Measurements from ENCODE around the gene ULK1. TPM values are rescaled to one million over a fixed set of nuclear protein-coding genes. Genes with fewer than 3 reads are reported as not detected.
A peak's percentile ranks its signal among the peaks of the same experiment; 100 is the strongest.

Gene ULK1
- total and polyA plus RNA-seq, 2 experiments from 2014 or later = 4.0 to 6.9 TPM

DNA sequence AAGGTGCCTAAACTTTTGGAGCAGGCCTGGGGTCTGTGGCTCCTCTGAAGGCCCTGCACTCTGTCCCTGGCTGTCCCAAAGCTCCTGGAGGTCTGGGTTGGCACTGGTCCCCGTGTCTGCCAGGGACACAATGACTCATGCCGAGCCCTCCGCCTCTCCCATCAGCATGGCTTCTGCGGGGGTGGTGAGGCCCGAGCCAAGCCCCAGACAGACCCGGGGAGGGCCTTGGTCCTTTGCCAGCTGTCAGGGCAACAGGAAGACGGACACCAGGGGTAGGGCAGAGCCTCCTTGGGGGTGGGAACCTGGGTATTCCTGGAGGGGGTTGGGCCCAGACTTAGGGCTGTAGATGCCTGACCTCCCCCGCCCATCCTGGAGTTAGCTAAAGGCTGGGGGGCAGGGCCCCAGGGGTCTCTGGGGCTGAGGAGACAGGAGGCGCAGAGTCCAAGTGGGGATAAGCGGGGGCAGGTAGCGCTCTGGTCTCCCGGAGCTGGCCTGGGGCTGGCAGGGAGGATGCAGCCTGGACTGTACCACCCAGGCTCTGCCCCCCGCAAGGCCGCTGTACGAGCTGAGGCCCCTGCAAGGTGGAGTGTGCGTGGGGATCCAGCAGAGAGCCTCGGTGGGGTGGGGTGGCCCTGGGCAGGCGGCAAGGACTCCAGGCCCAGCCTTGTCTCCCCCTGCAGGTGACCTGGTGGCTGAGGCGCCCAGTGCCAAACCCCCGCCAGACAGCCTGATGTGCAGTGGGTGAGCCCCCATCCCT, 18.3 kb downstream of the ULK1 start:
- no peak overlapping the region for H2AFZ ChIP-seq
- in situ Hi-C loops (cut with MboI) = no loop called here
- H3K4me1 ChIP-seq (ENCODE audit: insufficient read depth) = peaks cover 8% of the 10 kb centered on the region; the same call in 1 of the 2 replicates
- no peak for TF ChIP-seq EZH2 (IDR thresholded peaks at IDR 0.05; ENCODE audit: insufficient read depth, poor library complexity, severe bottlenecking)
- TF ChIP-seq EZH2phosphoT487 (IDR thresholded peaks at IDR 0.05; ENCODE audit: insufficient read depth, low read depth) = no peak
- no peaks in the 10 kb centered on the region for H3K9me2 ChIP-seq (ENCODE audit: insufficient read depth)
- H4K20me1 ChIP-seq (ENCODE audit: insufficient read depth) = no peaks in the 10 kb centered on the region
- DNase-seq = peak; percentile 93
- no peaks in the 10 kb centered on the region for H3K27me3 ChIP-seq (replicated peaks; ENCODE audit: insufficient read depth)
- 49 to 58% methylated on average over 16 to 20 of the region's 20 CpGs for WGBS, 2 experiments (ENCODE audit: low coverage in 1 of 2, low lambda C conversion rate in 2 of 2, missing lambda C conversion rate in 2 of 2)
- H3K27ac ChIP-seq = 0 out of 2 replicates have a peak overlapping the region, but pooled peaks have one; percentile 19
- H3K36me3 ChIP-seq (ENCODE audit: low read depth) = 0 out of 2 replicates have a peak, but pooled peaks cover 6% of the 10 kb centered on the region
- H3K79me2 ChIP-seq (ENCODE audit: insufficient read depth) = 0 out of 2 replicates have a peak, but pooled peaks cover 5% of the 10 kb centered on the region
- H3K9me3 ChIP-seq (ENCODE audit: low read depth) = no peaks in the 10 kb centered on the region
- peak overlapping the region; percentile 3 for H3K4me2 ChIP-seq (ENCODE audit: unreplicated experiment)
- H3K4me3 ChIP-seq = no peak overlapping the region
- 0 out of 2 replicates have a peak overlapping the region, but pooled peaks have one; percentile 22 for H3K9ac ChIP-seq
- no peaks in the 10 kb centered on the region for H3F3A ChIP-seq (ENCODE audit: insufficient read depth)

DNA sequence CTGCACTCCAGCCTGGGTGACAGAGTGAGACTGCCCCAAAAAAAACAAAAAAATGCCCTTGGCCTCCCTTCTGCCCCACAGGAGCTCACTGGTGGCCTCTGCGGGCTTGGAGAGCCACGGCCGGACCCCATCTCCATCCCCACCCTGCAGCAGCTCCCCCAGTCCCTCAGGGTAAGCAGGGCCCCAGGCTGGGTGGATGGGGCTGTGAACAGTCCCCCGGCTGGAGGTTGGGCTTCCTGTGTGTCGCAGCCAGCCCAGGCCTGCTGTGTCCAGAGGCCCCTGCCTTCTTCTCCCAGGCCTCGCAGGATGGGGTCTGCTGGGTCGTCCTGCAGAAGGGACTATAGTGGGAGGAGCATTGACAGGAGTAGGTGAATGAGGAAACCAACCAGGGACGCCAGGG, 19.2 kb downstream of the ULK1 start:
- no peak overlapping the region for H3K9ac ChIP-seq
- H3K27ac ChIP-seq = no peak overlapping the region
- 0 out of 2 replicates have a peak, but pooled peaks cover 6% of the 10 kb centered on the region for H3K36me3 ChIP-seq (ENCODE audit: low read depth)
- no peaks in the 10 kb centered on the region for H3K9me2 ChIP-seq (ENCODE audit: insufficient read depth)
- 0 out of 2 replicates have a peak, but pooled peaks cover 5% of the 10 kb centered on the region for H3K79me2 ChIP-seq (ENCODE audit: insufficient read depth)
- in situ Hi-C loops (cut with MboI) = no loop called here
- H3K4me2 ChIP-seq (ENCODE audit: unreplicated experiment) = no peak overlapping the region
- H2AFZ ChIP-seq = no peak overlapping the region
- H3K4me1 ChIP-seq (ENCODE audit: insufficient read depth) = peaks cover 8% of the 10 kb centered on the region; the same call in 1 of the 2 replicates
- H3K27me3 ChIP-seq (replicated peaks; ENCODE audit: insufficient read depth) = no peaks in the 10 kb centered on the region
- no peaks in the 10 kb centered on the region for H3K9me3 ChIP-seq (ENCODE audit: low read depth)
- no peaks in the 10 kb centered on the region for H3F3A ChIP-seq (ENCODE audit: insufficient read depth)
- H4K20me1 ChIP-seq (ENCODE audit: insufficient read depth) = no peaks in the 10 kb centered on the region
- DNase-seq = no peak
- no peak overlapping the region for H3K4me3 ChIP-seq
- no peak for TF ChIP-seq EZH2 (IDR thresholded peaks at IDR 0.05; ENCODE audit: insufficient read depth, poor library complexity, severe bottlenecking)
- TF ChIP-seq EZH2phosphoT487 (IDR thresholded peaks at IDR 0.05; ENCODE audit: insufficient read depth, low read depth) = no peak
- WGBS, 2 experiments (ENCODE audit: low coverage in 1 of 2, low lambda C conversion rate in 2 of 2, missing lambda C conversion rate in 2 of 2) = 89 to 90% methylated on average over 4 to 8 of the region's 8 CpGs

DNA sequence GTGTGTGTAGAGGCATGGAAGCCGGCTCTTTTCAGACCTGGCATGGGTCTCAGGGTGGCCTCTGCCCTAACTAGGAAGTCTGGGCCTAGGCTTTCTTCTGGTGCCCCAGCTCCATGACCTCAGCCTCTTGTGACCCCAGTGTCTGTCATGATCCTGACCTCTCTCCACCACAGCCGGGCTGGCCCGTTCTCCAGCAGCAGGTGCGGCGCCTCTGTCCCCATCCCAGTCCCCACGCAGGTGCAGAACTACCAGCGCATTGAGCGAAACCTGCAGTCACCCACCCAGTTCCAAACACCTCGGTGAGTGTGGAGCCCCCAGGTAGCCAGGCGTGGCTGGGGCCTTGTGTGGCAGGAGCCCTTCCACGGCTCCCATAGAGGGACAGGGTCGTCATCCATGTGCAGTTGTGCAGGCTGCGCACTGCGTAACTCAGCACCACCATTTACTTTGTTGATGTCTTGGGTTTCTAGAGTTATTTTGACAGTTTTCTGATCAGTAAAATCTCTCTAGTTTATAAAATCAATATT, 19.8 kb downstream of the ULK1 start:
- Histone ChIP-seq H3K9ac (no peak overlapping the region), H3K9me3 (ENCODE audit: low read depth) (no peaks in the 10 kb centered on the region), H3K4me3 (no peak overlapping the region), H2AFZ (no peak overlapping the region), H3K36me3 (ENCODE audit: low read depth) (0 out of 2 replicates have a peak, but pooled peaks cover 6% of the 10 kb centered on the region), H3K27ac (no peak overlapping the region), H3K4me1 (ENCODE audit: insufficient read depth) (peaks cover 8% of the 10 kb centered on the region; the same call in 1 of the 2 replicates), H3F3A (ENCODE audit: insufficient read depth) (no peaks in the 10 kb centered on the region), H3K79me2 (ENCODE audit: insufficient read depth) (0 out of 2 replicates have a peak, but pooled peaks cover 5% of the 10 kb centered on the region), H3K9me2 (ENCODE audit: insufficient read depth) (no peaks in the 10 kb centered on the region), H4K20me1 (ENCODE audit: insufficient read depth) (no peaks in the 10 kb centered on the region), H3K27me3 (replicated peaks; ENCODE audit: insufficient read depth) (no peaks in the 10 kb centered on the region), H3K4me2 (ENCODE audit: unreplicated experiment) (no peak overlapping the region)
- DNase-seq = no peak
- no peak for TF ChIP-seq EZH2phosphoT487 (IDR thresholded peaks at IDR 0.05; ENCODE audit: insufficient read depth, low read depth)
- in situ Hi-C loops (cut with MboI) = no loop called here
- 96 to 97% methylated on average over 14 of the region's 14 CpGs for WGBS, 2 experiments (ENCODE audit: low coverage in 1 of 2, low lambda C conversion rate in 2 of 2, missing lambda C conversion rate in 2 of 2)

DNA sequence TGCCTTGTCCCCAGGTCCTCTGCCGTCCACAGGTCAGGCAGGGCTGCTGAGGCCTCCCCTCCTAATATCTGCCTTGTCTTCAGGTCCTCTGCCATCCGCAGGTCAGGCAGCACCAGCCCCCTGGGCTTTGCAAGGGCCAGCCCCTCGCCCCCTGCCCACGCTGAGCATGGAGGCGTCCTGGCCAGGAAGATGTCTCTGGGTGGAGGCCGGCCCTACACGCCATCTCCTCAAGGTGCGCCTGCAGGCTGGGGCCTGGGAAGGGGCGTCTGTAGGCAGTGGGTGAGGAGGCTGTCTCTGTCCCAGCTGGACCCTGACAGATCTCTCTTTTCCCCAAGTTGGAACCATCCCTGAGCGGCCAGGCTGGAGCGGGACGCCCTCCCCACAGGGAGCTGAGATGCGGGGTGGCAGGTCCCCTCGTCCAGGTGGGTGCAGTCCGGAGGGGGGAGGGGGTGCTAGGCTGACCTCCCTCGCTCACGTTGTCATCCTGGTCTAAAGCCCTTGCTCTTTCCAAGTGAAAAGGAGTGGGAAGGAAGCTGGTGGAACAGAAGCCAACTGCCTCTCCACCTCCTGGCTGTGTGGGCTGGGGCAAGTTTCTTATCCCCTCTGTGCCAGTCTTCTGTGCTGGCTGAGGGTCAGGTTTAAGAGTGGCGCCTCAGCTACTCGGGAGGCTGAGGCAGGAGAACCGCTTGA, 20.7 kb downstream of the ULK1 start:
- in situ Hi-C loops (cut with MboI) = no loop called here
- H3F3A ChIP-seq (ENCODE audit: insufficient read depth) = no peaks in the 10 kb centered on the region
- no peak overlapping the region for H3K27ac ChIP-seq
- TF ChIP-seq EZH2 (IDR thresholded peaks at IDR 0.05; ENCODE audit: insufficient read depth, poor library complexity, severe bottlenecking) = no peak
- no peak for TF ChIP-seq EZH2phosphoT487 (IDR thresholded peaks at IDR 0.05; ENCODE audit: insufficient read depth, low read depth)
- H3K27me3 ChIP-seq (replicated peaks; ENCODE audit: insufficient read depth) = no peaks in the 10 kb centered on the region
- H2AFZ ChIP-seq = no peak overlapping the region
- no peak overlapping the region for H3K9ac ChIP-seq
- no peak overlapping the region for H3K4me3 ChIP-seq
- H3K9me3 ChIP-seq (ENCODE audit: low read depth) = no peaks in the 10 kb centered on the region
- H3K4me2 ChIP-seq (ENCODE audit: unreplicated experiment) = no peak overlapping the region
- DNase-seq = no peak
- 0 out of 2 replicates have a peak, but pooled peaks cover 6% of the 10 kb centered on the region for H3K36me3 ChIP-seq (ENCODE audit: low read depth)
- no peaks in the 10 kb centered on the region for H3K9me2 ChIP-seq (ENCODE audit: insufficient read depth)
- WGBS, 2 experiments (ENCODE audit: low coverage in 1 of 2, low lambda C conversion rate in 2 of 2, missing lambda C conversion rate in 2 of 2) = 87 to 91% methylated on average over 20 of the region's 20 CpGs
- H3K4me1 ChIP-seq (ENCODE audit: insufficient read depth) = peaks cover 8% of the 10 kb centered on the region; the same call in 1 of the 2 replicates
- 0 out of 2 replicates have a peak, but pooled peaks cover 5% of the 10 kb centered on the region for H3K79me2 ChIP-seq (ENCODE audit: insufficient read depth)
- H4K20me1 ChIP-seq (ENCODE audit: insufficient read depth) = no peaks in the 10 kb centered on the region

Data from GM23248 (cell line).